ENCODE measurements around the gene SLC35F3.

- TF ChIP-seq CTCF (IDR thresholded peaks at IDR 0.05) (no peak), FOXM1 (IDR thresholded peaks at IDR 0.05; ENCODE audit: low read depth) (no peak), GABPA (IDR thresholded peaks at IDR 0.05; ENCODE audit: low read depth) (no peak), RFX5 (IDR thresholded peaks at IDR 0.05; ENCODE audit: low read length) (no peak), TCF12 (IDR thresholded peaks at IDR 0.05) (no peak), CHD2 (IDR thresholded peaks at IDR 0.05; ENCODE audit: low read length, partially characterized antibody) (no peak), PBX3 (IDR thresholded peaks at IDR 0.05) (no peak), IRF3 (IDR thresholded peaks at IDR 0.05; ENCODE audit: low read depth, low read length) (no peak)
Observed at GRCh38 chr1:234340528-234340927, 436.1 kb downstream of the SLC35F3 start.

Data from SK-N-SH (cell line).